HG02970 (cell line): ENCODE data around the gene RBFOX1.

Experiments
- ATAC-seq: cut with Tn5 transposase; IDR thresholded peaks from one replicate; pipeline ENCODE4 v1.9.1; 2021; ENCODE audit warnings: mild to moderate bottlenecking, moderate library complexity, moderate number of reproducible peaks; ENCODE audit not compliant: unreplicated experiment, low FRiP score

The RBFOX1 gene

DNA sequence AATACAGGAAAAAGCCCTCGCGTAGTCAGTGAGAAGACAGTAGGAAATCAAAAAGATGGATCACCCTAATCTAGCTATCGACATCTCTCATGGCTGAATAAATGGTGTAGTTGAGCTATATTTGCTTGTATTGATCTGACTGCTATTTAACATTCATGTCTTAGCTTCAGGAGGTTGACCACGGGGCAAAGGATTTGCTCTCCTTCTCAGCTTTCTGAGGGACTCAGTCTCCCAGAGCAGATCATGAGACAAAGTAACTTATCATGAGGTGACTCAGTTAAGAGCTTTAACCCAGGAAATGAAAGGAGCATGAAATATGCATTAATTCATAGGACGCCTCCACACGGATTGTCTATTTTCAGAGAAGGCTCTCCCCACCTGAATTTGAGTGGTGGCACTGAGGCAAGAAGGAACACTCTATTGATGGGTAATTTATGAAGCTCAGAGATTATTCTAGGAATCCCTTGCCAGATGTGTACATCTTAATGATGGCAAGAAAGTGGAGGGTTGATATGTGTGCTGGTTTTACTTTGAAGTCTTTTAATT lies 608 bp downstream of the RBFOX1 start:
- ATAC-seq = no peak

- ATAC-seq = no peak
Observed at GRCh38 chr16:7334801-7335560, 2.3 kb downstream of the RBFOX1 start.

DNA sequence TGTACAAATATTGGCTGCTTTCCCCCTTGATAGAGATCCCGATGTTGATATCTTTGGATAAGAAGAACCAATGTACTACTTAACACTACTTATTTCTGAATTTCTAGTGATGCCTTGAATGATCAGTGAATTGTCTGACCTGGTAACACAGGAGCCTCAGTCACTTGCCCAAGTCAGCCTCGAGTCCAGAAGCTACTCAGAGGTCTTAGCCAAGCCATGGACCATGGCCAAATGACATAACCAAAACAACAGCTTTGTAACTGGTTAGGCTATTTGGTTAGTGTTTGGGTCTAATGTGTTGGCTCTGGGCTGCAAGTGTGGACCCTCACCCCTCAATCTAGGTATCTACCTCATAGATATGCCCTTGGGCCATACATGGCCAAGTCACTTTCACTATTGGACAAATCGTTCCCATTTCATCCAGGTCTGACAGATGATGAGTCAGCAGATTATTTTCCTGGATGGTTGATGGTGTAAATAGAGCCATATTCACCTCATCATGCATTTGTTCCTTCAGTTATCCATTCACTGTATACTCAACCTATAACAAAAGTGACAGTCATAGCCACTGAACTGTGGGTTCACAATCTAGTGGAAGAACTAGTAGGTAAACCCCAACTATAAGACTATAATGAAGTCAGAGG lies 3.5 kb downstream of the RBFOX1 start:
- ATAC-seq = no peak

- no peak for ATAC-seq
Observed at GRCh38 chr16:7336742-7337141, 4.1 kb downstream of the RBFOX1 start.

- no peak for ATAC-seq
Observed at GRCh38 chr16:7338826-7339225, 6.2 kb downstream of the RBFOX1 start.

DNA sequence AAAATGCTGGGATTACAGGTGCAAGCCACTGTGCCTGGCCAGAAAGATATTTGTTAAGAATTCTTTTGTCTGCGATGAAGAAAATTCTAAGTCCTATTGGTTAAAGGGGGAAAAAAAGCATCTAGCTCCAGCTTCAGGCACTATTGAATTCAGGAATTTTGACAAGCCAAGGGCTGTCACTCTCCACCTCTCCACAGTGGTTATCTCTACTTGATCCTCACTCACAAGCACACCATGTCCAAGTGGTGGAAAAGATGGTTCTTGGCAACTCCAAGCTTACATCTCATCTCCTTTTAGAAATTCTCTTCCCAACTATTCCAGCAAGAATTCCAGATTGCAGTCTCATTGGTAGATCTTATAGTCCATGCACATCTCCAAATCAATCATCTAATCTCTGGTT lies 7.1 kb downstream of the RBFOX1 start:
- no peak for ATAC-seq

DNA sequence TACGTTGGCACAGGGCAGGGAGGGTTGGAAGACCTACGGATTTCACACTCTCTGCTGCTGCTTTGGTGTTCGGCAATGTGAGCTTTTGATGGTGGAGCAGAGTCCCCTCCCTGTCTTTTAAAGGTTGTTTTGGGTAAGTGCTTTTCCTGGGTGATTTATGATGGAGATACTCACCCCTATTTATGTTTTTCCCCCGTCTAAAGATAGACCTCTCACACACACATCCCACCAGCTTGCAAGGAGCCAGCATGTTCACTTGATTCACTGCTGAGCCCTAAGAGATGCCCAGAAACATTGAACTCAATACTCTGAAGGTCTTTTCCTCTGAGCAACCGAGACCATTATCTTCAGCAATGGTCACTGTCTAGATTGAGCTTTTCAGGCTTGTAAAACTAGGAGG lies 8.3 kb downstream of the RBFOX1 start:
- ATAC-seq = no peak

- ATAC-seq = no peak
Observed at GRCh38 chr16:7342598-7342997, 10.0 kb downstream of the RBFOX1 start.

DNA sequence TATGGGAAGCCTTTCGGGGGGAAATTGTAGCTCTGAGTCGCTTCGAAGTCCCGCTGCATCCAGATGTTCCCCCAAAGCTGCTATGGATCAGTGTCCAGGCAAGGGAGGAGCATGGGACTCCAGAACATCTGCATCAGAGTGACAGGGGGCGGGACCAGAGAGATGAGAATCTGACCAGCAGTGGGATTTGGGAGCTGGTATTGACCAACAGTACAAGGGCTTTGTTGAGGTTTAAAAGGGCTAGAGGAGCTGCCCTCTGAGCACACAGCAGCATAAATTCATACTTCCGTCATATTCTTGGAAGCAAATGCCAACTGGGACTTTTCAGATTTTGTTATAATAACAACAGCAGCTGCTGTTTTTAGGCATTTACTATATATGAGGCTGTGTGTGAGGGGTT lies 10.6 kb downstream of the RBFOX1 start:
- no peak for ATAC-seq

DNA sequence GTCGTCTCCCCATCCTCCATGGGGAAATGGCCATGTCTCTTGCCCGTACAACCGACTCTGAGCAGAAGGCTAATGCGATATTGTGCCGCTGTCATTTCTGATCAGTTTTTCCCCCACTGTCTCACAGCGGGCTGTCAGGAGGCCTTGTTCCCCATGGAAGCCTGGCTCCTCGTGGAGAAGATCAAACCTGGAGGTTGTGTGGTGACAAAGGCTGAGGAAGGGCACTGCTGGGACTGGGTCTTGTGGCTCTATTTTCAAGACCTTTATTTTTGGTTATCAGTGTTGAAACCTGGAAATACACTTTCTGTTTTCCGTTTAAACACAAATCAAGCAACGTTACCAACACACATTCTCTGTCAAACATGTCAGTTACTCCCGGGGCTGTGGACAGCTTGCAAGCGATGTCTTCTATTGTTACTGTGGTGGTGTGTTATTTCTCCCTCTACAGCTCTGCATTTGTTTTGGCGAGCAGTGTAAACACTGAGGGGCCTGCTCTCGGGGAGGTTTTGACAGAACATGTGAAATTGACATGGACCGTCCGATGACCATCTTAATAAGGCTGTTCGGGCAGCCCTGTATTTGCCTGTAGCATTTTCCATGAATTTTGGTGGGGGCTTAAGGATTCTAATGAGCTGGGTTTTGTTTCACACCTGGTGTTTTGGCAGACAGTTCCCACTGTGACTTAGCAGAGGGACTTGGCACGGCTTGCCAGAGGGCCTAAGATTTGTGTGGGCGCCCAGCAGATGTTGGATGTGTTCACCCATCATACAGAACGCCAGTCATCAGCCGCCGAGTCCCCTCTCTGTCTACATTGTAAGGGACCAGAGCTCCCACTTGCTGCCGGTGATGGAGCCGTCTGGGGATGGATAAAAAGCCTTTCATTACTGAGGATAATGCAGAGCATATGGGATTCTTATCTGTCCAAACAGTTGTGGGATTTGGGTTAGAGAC lies 12.5 kb downstream of the RBFOX1 start:
- no peak for ATAC-seq

DNA sequence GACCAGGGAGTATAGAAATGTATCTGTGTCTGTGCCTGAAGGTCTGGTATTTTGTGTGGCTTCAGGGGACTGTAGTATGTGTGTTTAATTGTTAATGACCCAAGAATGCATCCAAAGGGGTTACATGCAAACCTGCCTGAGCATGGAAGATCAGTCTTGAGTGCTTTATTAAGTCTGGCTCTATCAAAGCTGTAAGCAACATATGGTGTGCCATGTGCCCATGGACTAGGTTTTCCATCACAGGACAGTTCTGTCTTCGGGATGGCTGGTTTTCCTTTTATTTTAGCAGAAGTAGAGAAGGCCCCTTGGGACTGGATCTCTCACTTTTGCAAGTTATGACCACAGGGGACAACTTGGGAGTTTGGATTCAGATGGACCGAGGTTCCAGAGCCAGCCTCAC lies 18.2 kb downstream of the RBFOX1 start:
- no peak for ATAC-seq

- ATAC-seq = no peak
Observed at GRCh38 chr16:7351610-7352510, 19.2 kb downstream of the RBFOX1 start.

DNA sequence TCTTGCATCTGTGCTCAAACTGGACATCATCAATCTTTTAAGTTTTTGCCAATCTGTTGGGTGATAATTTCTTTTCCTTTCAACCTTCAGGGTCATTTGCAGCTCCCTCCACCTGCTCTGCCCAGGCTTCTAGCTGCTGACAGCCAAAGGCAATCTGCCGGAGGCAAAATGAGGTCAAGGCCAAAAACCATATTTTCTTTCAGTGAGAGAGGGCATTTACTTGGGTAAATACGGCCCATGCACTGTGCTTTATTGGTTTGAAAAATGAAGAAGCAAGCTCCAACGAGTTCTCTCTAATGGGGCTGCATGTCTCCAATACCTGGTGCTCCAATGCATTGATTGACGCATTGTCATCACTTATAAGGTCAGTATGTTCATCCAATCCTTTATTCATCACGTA lies 23.1 kb downstream of the RBFOX1 start:
- no peak for ATAC-seq

GRCh38 chr16:7361416-7362129 lies 28.9 kb downstream of the RBFOX1 start:
- ATAC-seq = no peak

DNA sequence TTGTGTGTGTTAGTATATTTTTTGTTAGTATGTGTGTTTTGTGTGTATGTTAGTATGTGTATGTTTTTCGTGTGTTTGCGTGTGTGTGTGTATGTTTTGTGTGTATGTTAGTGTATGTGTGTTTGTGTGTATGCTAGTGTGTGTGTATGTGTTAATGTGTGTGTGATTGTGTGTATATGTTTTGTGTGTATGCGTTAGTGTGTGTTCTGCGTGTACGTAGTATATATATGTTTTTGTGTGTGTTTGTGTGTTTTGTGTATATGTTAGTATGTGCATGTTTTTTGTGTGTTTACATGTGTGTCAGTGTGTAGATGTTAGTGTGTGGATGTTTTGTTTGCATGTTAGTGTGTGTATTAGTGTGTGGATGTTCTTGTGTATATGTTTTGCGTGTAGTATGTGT lies 29.6 kb downstream of the RBFOX1 start:
- ATAC-seq = no peak

GRCh38 chr16:7363422-7364417 lies 31.1 kb downstream of the RBFOX1 start:
- no peak for ATAC-seq

DNA sequence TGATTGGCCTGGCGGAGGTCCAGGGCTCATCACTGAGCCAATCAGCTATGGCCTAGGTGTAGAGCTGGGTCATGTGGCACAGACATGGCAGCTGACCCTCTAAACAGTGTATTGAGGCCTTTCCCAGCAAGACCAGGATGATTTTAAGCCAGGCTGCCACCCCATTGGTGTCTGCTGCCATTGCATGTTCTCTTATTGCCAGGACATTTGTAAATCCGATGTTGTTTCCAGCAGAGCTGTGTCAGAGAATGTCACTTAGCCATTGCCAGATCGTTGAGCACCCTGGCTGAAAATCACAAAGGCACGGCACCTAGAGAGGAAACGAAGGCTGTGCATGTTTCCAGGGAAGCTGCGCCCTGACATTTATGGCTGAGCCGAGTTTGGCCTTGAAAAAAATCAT lies 33.4 kb downstream of the RBFOX1 start:
- ATAC-seq = no peak
